ENCODE data around the gene RGL4.

DNA sequence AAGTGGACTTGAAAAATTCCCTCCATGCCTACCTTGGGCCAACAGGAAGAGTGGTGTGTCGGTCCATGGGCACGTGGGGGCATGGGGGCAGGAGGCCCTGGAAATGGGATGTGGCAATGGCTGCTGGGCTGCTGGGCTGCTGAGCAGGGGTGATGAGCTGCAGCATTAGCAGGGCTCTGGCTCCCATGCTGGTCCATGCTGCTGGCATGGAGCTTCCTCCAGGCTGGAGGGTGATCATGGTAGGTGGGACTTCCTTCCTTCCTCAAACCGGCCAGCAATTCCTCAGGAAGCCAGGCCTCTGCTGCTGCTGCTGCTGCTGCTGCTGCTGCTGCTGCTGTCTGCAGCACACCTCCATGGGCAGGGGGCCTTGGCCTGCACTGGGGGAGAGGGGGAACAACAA, 4.3 kb downstream of the RGL4 start:
- TF ChIP-seq EZH2phosphoT487 (IDR thresholded peaks at IDR 0.05; ENCODE audit: borderline replicate concordance, low read length): no peak
- TF ChIP-seq, protein P1, sequence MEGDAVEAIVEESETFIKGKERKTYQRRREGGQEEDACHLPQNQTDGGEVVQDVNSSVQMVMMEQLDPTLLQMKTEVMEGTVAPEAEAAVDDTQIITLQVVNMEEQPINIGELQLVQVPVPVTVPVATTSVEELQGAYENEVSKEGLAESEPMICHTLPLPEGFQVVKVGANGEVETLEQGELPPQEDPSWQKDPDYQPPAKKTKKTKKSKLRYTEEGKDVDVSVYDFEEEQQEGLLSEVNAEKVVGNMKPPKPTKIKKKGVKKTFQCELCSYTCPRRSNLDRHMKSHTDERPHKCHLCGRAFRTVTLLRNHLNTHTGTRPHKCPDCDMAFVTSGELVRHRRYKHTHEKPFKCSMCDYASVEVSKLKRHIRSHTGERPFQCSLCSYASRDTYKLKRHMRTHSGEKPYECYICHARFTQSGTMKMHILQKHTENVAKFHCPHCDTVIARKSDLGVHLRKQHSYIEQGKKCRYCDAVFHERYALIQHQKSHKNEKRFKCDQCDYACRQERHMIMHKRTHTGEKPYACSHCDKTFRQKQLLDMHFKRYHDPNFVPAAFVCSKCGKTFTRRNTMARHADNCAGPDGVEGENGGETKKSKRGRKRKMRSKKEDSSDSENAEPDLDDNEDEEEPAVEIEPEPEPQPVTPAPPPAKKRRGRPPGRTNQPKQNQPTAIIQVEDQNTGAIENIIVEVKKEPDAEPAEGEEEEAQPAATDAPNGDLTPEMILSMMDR (IDR thresholded peaks at IDR 0.05; ENCODE audit: low read depth, low read length, poor library complexity, severe bottlenecking): no peak

Data from DOHH2 (cell line).